Loucy (cell line): ENCODE data around the gene PHLDB1.
"Not testable (repeated sequence)": the region's sequence is repeated elsewhere in the genome, so short reads cannot be mapped to it uniquely, and the experiment has no call there.

ENCODE experiments used
- H2AFZ ChIP-seq: fragments of 200-600 bp; sonication (generic); 2 replicates; pipeline ENCODE4 v1.6.0; 2016; ENCODE audit warnings: antibody characterized with exemption, mild to moderate bottlenecking, low read length, moderate library complexity
- H3F3A ChIP-seq: fragments of 200-600 bp; 2 replicates; pipeline ENCODE4 v1.6.0; 2016; ENCODE audit warnings: antibody characterized with exemption, low read depth, mild to moderate bottlenecking
- H3K27me3 ChIP-seq: fragments of 200-600 bp; sonication (generic); 2 replicates; pipeline ENCODE4 v1.6.1; 2014; ENCODE audit warnings: low read length, mild to moderate bottlenecking; ENCODE audit not compliant: insufficient read depth, poor library complexity, severe bottlenecking
- H3K36me3 ChIP-seq: fragments of 200-600 bp; sonication (generic); 2 replicates; pipeline ENCODE4 v1.6.1; 2016; ENCODE audit warnings: low read length; ENCODE audit not compliant: insufficient read depth
- H3K4me1 ChIP-seq: fragments of 200-600 bp; sonication (generic); 2 replicates; pipeline ENCODE4 v1.5.1; 2014; ENCODE audit warnings: low read length, mild to moderate bottlenecking; ENCODE audit not compliant: insufficient read depth, poor library complexity, severe bottlenecking
- H3K4me2 ChIP-seq: fragments of 200-600 bp; sonication (generic); 2 replicates; pipeline ENCODE4 v1.6.0; 2014; ENCODE audit warnings: antibody characterized with exemption, low read length, low read depth, mild to moderate bottlenecking; ENCODE audit not compliant: poor library complexity, severe bottlenecking
- H3K4me3 ChIP-seq: fragments of 200-600 bp; sonication (generic); 2 replicates; pipeline ENCODE4 v1.5.1; 2014; ENCODE audit warnings: low read length, mild to moderate bottlenecking, mixed read lengths; ENCODE audit not compliant: poor library complexity, severe bottlenecking
- H3K79me2 ChIP-seq: fragments of 200-600 bp; sonication (generic); 2 replicates; pipeline ENCODE4 v1.6.1; 2014; ENCODE audit warnings: low read length; ENCODE audit not compliant: insufficient read depth
- H3K9ac ChIP-seq: fragments of 200-600 bp; sonication (generic); 2 replicates; pipeline ENCODE4 v1.6.0; 2014; ENCODE audit warnings: mild to moderate bottlenecking, low read depth, low read length, moderate library complexity; ENCODE audit not compliant: poor library complexity, severe bottlenecking
- H3K9me2 ChIP-seq: fragments of 200-600 bp; sonication (generic); replicated peaks from 2 replicates; pipeline ENCODE4 v1.6.1; 2016; ENCODE audit warnings: low read depth, low read length, mixed read lengths
- H3K9me3 ChIP-seq: fragments of 200-600 bp; sonication (generic); 2 replicates; pipeline ENCODE4 v1.6.1; 2014; ENCODE audit warnings: mild to moderate bottlenecking, antibody characterized with exemption, low read length, low read depth; ENCODE audit not compliant: insufficient read depth
- H4K20me1 ChIP-seq: fragments of 200-600 bp; sonication (generic); 2 replicates; pipeline ENCODE4 v1.6.0; 2014; ENCODE audit warnings: antibody characterized with exemption, low read length, mild to moderate bottlenecking; ENCODE audit not compliant: insufficient read depth, poor library complexity, severe bottlenecking
- CTCF ChIP-seq: fragments of 200-600 bp; sonication (generic); conservative IDR thresholded peaks from 2 replicates; pipeline ENCODE4 v1.5.1; 2014; ENCODE audit warnings: mild to moderate bottlenecking, antibody characterized with exemption, low read length
- EZH2phosphoT487 ChIP-seq: fragments of 200-600 bp; IDR thresholded peaks from 2 replicates; pipeline ENCODE4 v1.6.1; 2018; ENCODE audit warnings: antibody characterized with exemption, mild to moderate bottlenecking, moderate library complexity, borderline replicate concordance

The PHLDB1 gene

GRCh38 chr11:118673361-118674081 is 66.1 kb downstream of the PHLDB1 start:
- Histone ChIP-seq H2AFZ (no peak overlapping the region), H3K9me3 (no peaks in the 10 kb centered on the region), H3F3A (no peaks in the 10 kb centered on the region), H3K4me1 (no peaks in the 10 kb centered on the region), H3K4me3 (no peak overlapping the region), H3K4me2 (no peak overlapping the region), H3K9me2 (no peaks in the 10 kb centered on the region), H3K79me2 (no peaks in the 10 kb centered on the region), H4K20me1 (no peaks in the 10 kb centered on the region), H3K36me3 (no peaks in the 10 kb centered on the region), H3K9ac (no peak overlapping the region), H3K27me3 (no peaks in the 10 kb centered on the region)
- TF ChIP-seq EZH2phosphoT487 (no peak), CTCF (no peak)

- Histone ChIP-seq H3F3A (no peaks in the 10 kb centered on the region), H3K4me1 (no peaks in the 10 kb centered on the region), H3K9me2 (no peaks in the 10 kb centered on the region), H3K4me2 (no peak overlapping the region), H3K36me3 (no peaks in the 10 kb centered on the region), H3K9ac (no peak overlapping the region), H3K9me3 (no peaks in the 10 kb centered on the region), H3K4me3 (no peak overlapping the region), H3K27me3 (no peaks in the 10 kb centered on the region), H2AFZ (no peak overlapping the region), H3K79me2 (no peaks in the 10 kb centered on the region), H4K20me1 (no peaks in the 10 kb centered on the region)
- no peak for TF ChIP-seq EZH2phosphoT487
- no peak for TF ChIP-seq CTCF
Measured at GRCh38 chr11:118674082-118674435, 66.6 kb downstream of the PHLDB1 start.

GRCh38 chr11:118677977-118678376 is 70.6 kb downstream of the PHLDB1 start:
- no peak for TF ChIP-seq CTCF
- TF ChIP-seq EZH2phosphoT487, result no peak
- Histone ChIP-seq H3K9me2 (no peaks in the 10 kb centered on the region), H3K9ac (no peak overlapping the region), H3K79me2 (no peaks in the 10 kb centered on the region), H3K27me3 (no peaks in the 10 kb centered on the region), H3K4me1 (no peaks in the 10 kb centered on the region), H3F3A (no peaks in the 10 kb centered on the region), H3K4me2 (no peak overlapping the region), H2AFZ (no peak overlapping the region), H4K20me1 (no peaks in the 10 kb centered on the region), H3K36me3 (no peaks in the 10 kb centered on the region), H3K9me3 (no peaks in the 10 kb centered on the region), H3K4me3 (no peak overlapping the region)

- H4K20me1 ChIP-seq, H2AFZ ChIP-seq, H3K36me3 ChIP-seq, H3K4me3 ChIP-seq, H3K4me2 ChIP-seq, H3K9me2 ChIP-seq, H3K9me3 ChIP-seq, H3K27me3 ChIP-seq, H3F3A ChIP-seq, H3K4me1 ChIP-seq, H3K79me2 ChIP-seq, H3K9ac ChIP-seq: not testable (repeated sequence)
Measured at GRCh38 chr11:118678908-118679307, 71.5 kb downstream of the PHLDB1 start.
